GM23338 (cell line): Measurements from ENCODE around the gene IER5. TPM values are rescaled to one million over a fixed set of nuclear protein-coding genes. Genes with fewer than 3 reads are reported as not detected.

Source experiments
- ATAC-seq: fragments of 200-7000 bp; cut with Tn5 transposase; 3 replicates; pipeline ENCODE4 v1.9.1; 2020
- DNase-seq: peaks from one replicate; pipeline ENCODE4 v3.0.0-alpha.2; 2015; ENCODE audit warnings: low spot score
- H2AFZ ChIP-seq: fragments of 200-600 bp; sonication (generic); 2 replicates; pipeline ENCODE4 v1.8.0; 2016; ENCODE audit warnings: antibody characterized with exemption, mild to moderate bottlenecking, moderate library complexity
- H3F3A ChIP-seq: fragments of 200-600 bp; sonication (generic); replicated peaks from 2 replicates; pipeline ENCODE4 v1.8.0; 2017; ENCODE audit warnings: antibody characterized with exemption, mixed run types, low read depth
- H3K27ac ChIP-seq: fragments of 200-600 bp; sonication (generic); 2 replicates; pipeline ENCODE4 v1.6.1; 2016; ENCODE audit warnings: low read depth
- H3K27me3 ChIP-seq: fragments of 200-600 bp; sonication (generic); 2 replicates; pipeline ENCODE4 v1.8.0; 2016; ENCODE audit warnings: mild to moderate bottlenecking, mixed run types, moderate library complexity; ENCODE audit not compliant: insufficient read depth
- H3K36me3 ChIP-seq: fragments of 200-600 bp; sonication (generic); 2 replicates; pipeline ENCODE4 v1.8.0; 2016; ENCODE audit warnings: mild to moderate bottlenecking; ENCODE audit not compliant: insufficient read depth
- H3K4me1 ChIP-seq: fragments of 200-600 bp; sonication (generic); 2 replicates; pipeline ENCODE4 v1.8.0; 2016; ENCODE audit warnings: mild to moderate bottlenecking, moderate library complexity; ENCODE audit not compliant: insufficient read depth
- H3K4me2 ChIP-seq: fragments of 200-600 bp; sonication (generic); 2 replicates; pipeline ENCODE4 v1.7.1; 2017; ENCODE audit warnings: mixed run types
- H3K4me3 ChIP-seq: fragments of 200-600 bp; sonication (generic); 2 replicates; pipeline ENCODE4 v1.6.1; 2016; ENCODE audit warnings: mixed run types
- H3K79me2 ChIP-seq: fragments of 200-600 bp; sonication (generic); replicated peaks from 2 replicates; pipeline ENCODE4 v1.8.0; 2017; ENCODE audit warnings: mild to moderate bottlenecking; ENCODE audit not compliant: insufficient read depth
- H3K9me2 ChIP-seq: fragments of 200-600 bp; sonication (generic); 2 replicates; pipeline ENCODE4 v1.8.0; 2017; ENCODE audit not compliant: insufficient read depth
- H4K20me1 ChIP-seq: fragments of 200-600 bp; sonication (generic); replicated peaks from 2 replicates; pipeline ENCODE4 v1.8.0; 2017; ENCODE audit warnings: mild to moderate bottlenecking; ENCODE audit not compliant: insufficient read depth
- H3K27ac Mint-ChIP-seq: 2 replicates; pipeline ENCODE4 v1.8.0; 2020; ENCODE audit warnings: inconsistent platforms, mild to moderate bottlenecking, moderate library complexity, mixed read lengths
- H3K27me3 Mint-ChIP-seq: 3 replicates; pipeline ENCODE4 v1.8.0; 2022; ENCODE audit warnings: low read depth, mild to moderate bottlenecking, moderate library complexity, mixed read lengths, inconsistent platforms; ENCODE audit not compliant: insufficient read depth, poor library complexity
- H3K36me3 Mint-ChIP-seq: 3 replicates; pipeline ENCODE4 v1.8.0; 2021; ENCODE audit warnings: low read depth, mild to moderate bottlenecking, inconsistent platforms, moderate library complexity, mixed read lengths
- H3K4me1 Mint-ChIP-seq: 3 replicates; pipeline ENCODE4 v1.8.0; 2020; ENCODE audit warnings: mild to moderate bottlenecking, inconsistent platforms, mixed read lengths
- H3K4me3 Mint-ChIP-seq: 3 replicates; pipeline ENCODE4 v1.8.0; 2021; ENCODE audit warnings: moderate library complexity, mild to moderate bottlenecking, inconsistent platforms, mixed read lengths
- H3K9me3 Mint-ChIP-seq: 3 replicates; pipeline ENCODE4 v1.8.0; 2020; ENCODE audit warnings: moderate library complexity, mild to moderate bottlenecking, inconsistent platforms, mixed read lengths
- ETS1 ChIP-seq: IDR thresholded peaks from 2 replicates; pipeline ENCODE4 v1.6.1; 2016; ENCODE audit warnings: antibody characterized with exemption
- EZH2phosphoT487 ChIP-seq: fragments of 200-600 bp; sonication (generic); IDR thresholded peaks from one replicate; pipeline ENCODE4 v1.8.1; 2018; ENCODE audit warnings: antibody characterized with exemption; ENCODE audit not compliant: unreplicated experiment
- NANOG ChIP-seq: IDR thresholded peaks from 2 replicates; pipeline ENCODE4 v1.6.1; 2016; ENCODE audit warnings: antibody characterized with exemption, borderline replicate concordance
- POLR2AphosphoS5 ChIP-seq: IDR thresholded peaks from 2 replicates; pipeline ENCODE4 v1.6.1; 2016; ENCODE audit warnings: antibody characterized with exemption, low read depth
- ZNF331 ChIP-seq: fragments of 250-450 bp; sonication (Bioruptor Pico); IDR thresholded peaks from 2 replicates; pipeline ENCODE4 v1.5.0; 2020; ENCODE audit warnings: low read depth, mild to moderate bottlenecking, moderate library complexity
- polyA plus RNA-seq: library from polyadenylated mRNA; unstranded; fragments of >200 nt; fragmentation: Nextera tagmentation; extraction: Ambion mirVana; gene quantifications from 2 replicates; pipeline ENCODE4 v1.2.1, GENCODE V29; 2016
- total RNA-seq: library from RNA; depleted of rRNA; stranded (reverse); fragments of >200 nt; shearing (Covaris generic); gene quantifications from 2 replicates; pipeline ENCODE4 v1.2.3, GENCODE V29; 2014
- TF ChIP-seq, protein P1 (sequence below): fragments of 250-450 bp; sonication (Bioruptor Pico); IDR thresholded peaks from 2 replicates; pipeline ENCODE4 v1.5.0; 2020; ENCODE audit warnings: mild to moderate bottlenecking, moderate library complexity
- TF ChIP-seq, protein P2 (sequence below): IDR thresholded peaks from one replicate; pipeline ENCODE4 v1.6.1; 2018; ENCODE audit warnings: antibody characterized with exemption; ENCODE audit not compliant: unreplicated experiment

IER5 gene
- total and polyA plus RNA-seq, 2 experiments from 2014 or later = 3.8 to 9.5 TPM

DNA sequence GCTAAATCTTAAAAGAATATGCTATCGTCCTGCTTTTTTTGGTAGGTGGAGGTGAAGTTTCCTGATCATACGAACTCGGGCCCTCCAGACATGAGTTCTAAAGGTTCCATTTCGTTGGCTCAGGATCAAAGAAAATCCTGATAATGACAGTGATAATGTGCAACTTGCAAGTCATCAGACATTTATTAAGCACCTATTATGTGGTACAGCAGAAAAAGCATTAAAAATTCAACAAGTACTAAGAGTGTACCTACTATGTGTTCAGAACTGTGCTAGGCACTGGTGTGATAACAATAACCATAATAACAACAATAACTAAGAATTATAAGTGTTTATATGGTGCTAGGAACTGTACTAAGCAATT lies 3.9 kb upstream of the IER5 start (continued):
- no peak for TF ChIP-seq ETS1
- TF ChIP-seq NANOG = no peak
- TF ChIP-seq ZNF331 (CRISPR knock-in tag) = no peak
- no peak for TF ChIP-seq POLR2AphosphoS5
- TF ChIP-seq, protein P1, sequence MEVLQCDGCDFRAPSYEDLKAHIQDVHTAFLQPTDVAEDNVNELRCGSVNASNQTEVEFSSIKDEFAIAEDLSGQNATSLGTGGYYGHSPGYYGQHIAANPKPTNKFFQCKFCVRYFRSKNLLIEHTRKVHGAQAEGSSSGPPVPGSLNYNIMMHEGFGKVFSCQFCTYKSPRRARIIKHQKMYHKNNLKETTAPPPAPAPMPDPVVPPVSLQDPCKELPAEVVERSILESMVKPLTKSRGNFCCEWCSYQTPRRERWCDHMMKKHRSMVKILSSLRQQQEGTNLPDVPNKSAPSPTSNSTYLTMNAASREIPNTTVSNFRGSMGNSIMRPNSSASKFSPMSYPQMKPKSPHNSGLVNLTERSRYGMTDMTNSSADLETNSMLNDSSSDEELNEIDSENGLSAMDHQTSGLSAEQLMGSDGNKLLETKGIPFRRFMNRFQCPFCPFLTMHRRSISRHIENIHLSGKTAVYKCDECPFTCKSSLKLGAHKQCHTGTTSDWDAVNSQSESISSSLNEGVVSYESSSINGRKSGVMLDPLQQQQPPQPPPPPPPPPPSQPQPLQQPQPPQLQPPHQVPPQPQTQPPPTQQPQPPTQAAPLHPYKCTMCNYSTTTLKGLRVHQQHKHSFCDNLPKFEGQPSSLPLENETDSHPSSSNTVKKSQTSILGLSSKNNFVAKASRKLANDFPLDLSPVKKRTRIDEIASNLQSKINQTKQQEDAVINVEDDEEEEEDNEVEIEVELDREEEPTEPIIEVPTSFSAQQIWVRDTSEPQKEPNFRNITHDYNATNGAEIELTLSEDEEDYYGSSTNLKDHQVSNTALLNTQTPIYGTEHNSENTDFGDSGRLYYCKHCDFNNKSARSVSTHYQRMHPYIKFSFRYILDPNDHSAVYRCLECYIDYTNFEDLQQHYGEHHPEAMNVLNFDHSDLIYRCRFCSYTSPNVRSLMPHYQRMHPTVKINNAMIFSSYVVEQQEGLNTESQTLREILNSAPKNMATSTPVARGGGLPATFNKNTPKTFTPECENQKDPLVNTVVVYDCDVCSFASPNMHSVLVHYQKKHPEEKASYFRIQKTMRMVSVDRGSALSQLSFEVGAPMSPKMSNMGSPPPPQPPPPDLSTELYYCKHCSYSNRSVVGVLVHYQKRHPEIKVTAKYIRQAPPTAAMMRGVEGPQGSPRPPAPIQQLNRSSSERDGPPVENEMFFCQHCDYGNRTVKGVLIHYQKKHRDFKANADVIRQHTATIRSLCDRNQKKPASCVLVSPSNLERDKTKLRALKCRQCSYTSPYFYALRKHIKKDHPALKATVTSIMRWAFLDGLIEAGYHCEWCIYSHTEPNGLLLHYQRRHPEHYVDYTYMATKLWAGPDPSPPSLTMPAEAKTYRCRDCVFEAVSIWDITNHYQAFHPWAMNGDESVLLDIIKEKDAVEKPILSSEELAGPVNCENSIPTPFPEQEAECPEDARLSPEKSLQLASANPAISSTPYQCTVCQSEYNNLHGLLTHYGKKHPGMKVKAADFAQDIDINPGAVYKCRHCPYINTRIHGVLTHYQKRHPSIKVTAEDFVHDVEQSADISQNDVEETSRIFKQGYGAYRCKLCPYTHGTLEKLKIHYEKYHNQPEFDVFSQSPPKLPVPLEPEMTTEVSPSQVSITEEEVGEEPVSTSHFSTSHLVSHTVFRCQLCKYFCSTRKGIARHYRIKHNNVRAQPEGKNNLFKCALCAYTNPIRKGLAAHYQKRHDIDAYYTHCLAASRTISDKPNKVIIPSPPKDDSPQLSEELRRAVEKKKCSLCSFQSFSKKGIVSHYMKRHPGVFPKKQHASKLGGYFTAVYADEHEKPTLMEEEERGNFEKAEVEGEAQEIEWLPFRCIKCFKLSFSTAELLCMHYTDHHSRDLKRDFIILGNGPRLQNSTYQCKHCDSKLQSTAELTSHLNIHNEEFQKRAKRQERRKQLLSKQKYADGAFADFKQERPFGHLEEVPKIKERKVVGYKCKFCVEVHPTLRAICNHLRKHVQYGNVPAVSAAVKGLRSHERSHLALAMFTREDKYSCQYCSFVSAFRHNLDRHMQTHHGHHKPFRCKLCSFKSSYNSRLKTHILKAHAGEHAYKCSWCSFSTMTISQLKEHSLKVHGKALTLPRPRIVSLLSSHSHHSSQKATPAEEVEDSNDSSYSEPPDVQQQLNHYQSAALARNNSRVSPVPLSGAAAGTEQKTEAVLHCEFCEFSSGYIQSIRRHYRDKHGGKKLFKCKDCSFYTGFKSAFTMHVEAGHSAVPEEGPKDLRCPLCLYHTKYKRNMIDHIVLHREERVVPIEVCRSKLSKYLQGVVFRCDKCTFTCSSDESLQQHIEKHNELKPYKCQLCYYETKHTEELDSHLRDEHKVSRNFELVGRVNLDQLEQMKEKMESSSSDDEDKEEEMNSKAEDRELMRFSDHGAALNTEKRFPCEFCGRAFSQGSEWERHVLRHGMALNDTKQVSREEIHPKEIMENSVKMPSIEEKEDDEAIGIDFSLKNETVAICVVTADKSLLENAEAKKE (CRISPR knock-in tag) = no peak
- TF ChIP-seq EZH2phosphoT487 = no peak

DNA sequence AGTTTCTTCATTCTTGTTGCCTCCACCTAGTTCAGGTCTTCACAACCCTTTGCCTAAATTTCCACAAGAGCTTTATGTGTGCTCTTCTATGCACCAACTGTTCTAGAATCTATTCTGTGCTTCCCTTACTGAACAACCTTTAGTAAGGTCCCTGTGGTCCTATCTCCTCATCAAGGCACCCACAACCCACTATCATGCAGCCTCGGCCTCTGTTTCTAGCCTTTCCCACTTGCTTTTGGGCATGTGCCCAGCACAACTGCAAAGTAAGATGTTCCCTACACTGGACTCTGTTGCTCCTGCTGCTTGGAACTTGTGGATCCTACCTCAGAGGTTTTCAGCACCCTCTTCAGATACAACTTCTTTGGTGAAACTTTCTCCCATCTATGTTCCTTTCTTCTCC lies 2.4 kb upstream of the IER5 start:
- Histone ChIP-seq H2AFZ (no peak overlapping the region), H3F3A (peaks cover 1% of the 10 kb centered on the region; the same call in 1 of the 2 replicates), H3K79me2 (peaks cover 8% of the 10 kb centered on the region), H3K4me2 (no peak overlapping the region), H3K27me3 (peaks cover 48% of the 10 kb centered on the region), H3K27ac (no peak overlapping the region), H3K4me3 (no peak overlapping the region), H3K36me3 (no peaks in the 10 kb centered on the region), H4K20me1 (peaks cover 8% of the 10 kb centered on the region), H3K9me2 (no peaks in the 10 kb centered on the region), H3K4me1 (peaks cover 9% of the 10 kb centered on the region)
- Mint-ChIP-seq H3K4me3 (no peak overlapping the region), H3K36me3 (peaks cover 7% of the 10 kb centered on the region; the same call in 1 of the 3 replicates), H3K27me3 (peaks cover 22% of the 10 kb centered on the region), H3K27ac (no peak overlapping the region), H3K9me3 (no peaks in the 10 kb centered on the region; the same call in 2 of the 3 replicates), H3K4me1 (peaks cover 9% of the 10 kb centered on the region; the same call in 2 of the 3 replicates)
- ATAC-seq (no peak), DNase-seq (no peak)
- TF ChIP-seq, protein P2, sequence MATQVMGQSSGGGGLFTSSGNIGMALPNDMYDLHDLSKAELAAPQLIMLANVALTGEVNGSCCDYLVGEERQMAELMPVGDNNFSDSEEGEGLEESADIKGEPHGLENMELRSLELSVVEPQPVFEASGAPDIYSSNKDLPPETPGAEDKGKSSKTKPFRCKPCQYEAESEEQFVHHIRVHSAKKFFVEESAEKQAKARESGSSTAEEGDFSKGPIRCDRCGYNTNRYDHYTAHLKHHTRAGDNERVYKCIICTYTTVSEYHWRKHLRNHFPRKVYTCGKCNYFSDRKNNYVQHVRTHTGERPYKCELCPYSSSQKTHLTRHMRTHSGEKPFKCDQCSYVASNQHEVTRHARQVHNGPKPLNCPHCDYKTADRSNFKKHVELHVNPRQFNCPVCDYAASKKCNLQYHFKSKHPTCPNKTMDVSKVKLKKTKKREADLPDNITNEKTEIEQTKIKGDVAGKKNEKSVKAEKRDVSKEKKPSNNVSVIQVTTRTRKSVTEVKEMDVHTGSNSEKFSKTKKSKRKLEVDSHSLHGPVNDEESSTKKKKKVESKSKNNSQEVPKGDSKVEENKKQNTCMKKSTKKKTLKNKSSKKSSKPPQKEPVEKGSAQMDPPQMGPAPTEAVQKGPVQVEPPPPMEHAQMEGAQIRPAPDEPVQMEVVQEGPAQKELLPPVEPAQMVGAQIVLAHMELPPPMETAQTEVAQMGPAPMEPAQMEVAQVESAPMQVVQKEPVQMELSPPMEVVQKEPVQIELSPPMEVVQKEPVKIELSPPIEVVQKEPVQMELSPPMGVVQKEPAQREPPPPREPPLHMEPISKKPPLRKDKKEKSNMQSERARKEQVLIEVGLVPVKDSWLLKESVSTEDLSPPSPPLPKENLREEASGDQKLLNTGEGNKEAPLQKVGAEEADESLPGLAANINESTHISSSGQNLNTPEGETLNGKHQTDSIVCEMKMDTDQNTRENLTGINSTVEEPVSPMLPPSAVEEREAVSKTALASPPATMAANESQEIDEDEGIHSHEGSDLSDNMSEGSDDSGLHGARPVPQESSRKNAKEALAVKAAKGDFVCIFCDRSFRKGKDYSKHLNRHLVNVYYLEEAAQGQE = no peak
- no peak for TF ChIP-seq ETS1
